Measurements from ENCODE around the gene TCF19. TPM values are rescaled to one million over a fixed set of nuclear protein-coding genes. Genes with fewer than 3 reads are reported as not detected.
A peak's percentile ranks its signal among the peaks of the same experiment; 100 is the strongest.

Gene TCF19
- total RNA-seq, 2 donors from 2014 or later, result 63.8 to 82.7 TPM

GRCh38 chr6:31121131-31121790, 37.1 kb upstream of the TCF19 start:
- DNase-seq (no peak), ATAC-seq (replicated peaks in 1 of 2) (no peak)
- Mint-ChIP-seq H3K4me1 (ENCODE audit: low read depth) (no peaks in the 10 kb centered on the region), H3K36me3 (ENCODE audit: insufficient read depth in 2 of 2) (no peaks in the 10 kb centered on the region), H3K27me3 (ENCODE audit: low read depth) (no peaks in the 10 kb centered on the region), H3K4me3 (no peak overlapping the region), H3K27ac (no peak overlapping the region), H3K9me3 (no peaks in the 10 kb centered on the region)

GRCh38 chr6:31122791-31123706, 35.3 kb upstream of the TCF19 start:
- Mint-ChIP-seq H3K27ac (no peak overlapping the region), H3K36me3 (ENCODE audit: insufficient read depth in 2 of 2) (no peaks in the 10 kb centered on the region), H3K4me1 (ENCODE audit: low read depth) (peaks cover 3% of the 10 kb centered on the region), H3K27me3 (ENCODE audit: low read depth) (peaks cover 2% of the 10 kb centered on the region), H3K4me3 (no peak overlapping the region), H3K9me3 (no peaks in the 10 kb centered on the region)
- no peak for DNase-seq
- ATAC-seq (replicated peaks in 1 of 2), result no peak

GRCh38 chr6:31125162-31125561, 33.2 kb upstream of the TCF19 start:
- H3K36me3 Mint-ChIP-seq (ENCODE audit: insufficient read depth in 2 of 2), result no peaks in the 10 kb centered on the region
- DNase-seq, result no peak

GRCh38 chr6:31125586-31126363, 32.6 kb upstream of the TCF19 start:
- H3K4me3 Mint-ChIP-seq, result no peak overlapping the region
- peaks cover 6% of the 10 kb centered on the region for H3K27me3 Mint-ChIP-seq (ENCODE audit: low read depth)
- ATAC-seq (replicated peaks in 1 of 2) (no peak), DNase-seq (no peak)
- peaks cover 7% of the 10 kb centered on the region for H3K4me1 Mint-ChIP-seq (ENCODE audit: low read depth)
- no peaks in the 10 kb centered on the region for H3K36me3 Mint-ChIP-seq (ENCODE audit: insufficient read depth in 2 of 2)
- no peak overlapping the region for H3K27ac Mint-ChIP-seq
- H3K9me3 Mint-ChIP-seq, result no peaks in the 10 kb centered on the region

More at GRCh38 chr6:31125162-31125561, 33.2 kb upstream of the TCF19 start:
- peaks cover 7% of the 10 kb centered on the region for H3K4me1 Mint-ChIP-seq (ENCODE audit: low read depth)
- no peak for ATAC-seq (replicated peaks in 1 of 2)
- H3K4me3 Mint-ChIP-seq, result no peak overlapping the region
- H3K27ac Mint-ChIP-seq, result no peak overlapping the region
- H3K27me3 Mint-ChIP-seq (ENCODE audit: low read depth), result peaks cover 6% of the 10 kb centered on the region
- H3K9me3 Mint-ChIP-seq, result no peaks in the 10 kb centered on the region

GRCh38 chr6:31126396-31127175, 31.8 kb upstream of the TCF19 start:
- no peak overlapping the region for H3K4me3 Mint-ChIP-seq
- no peak overlapping the region for H3K27ac Mint-ChIP-seq
- peaks cover 6% of the 10 kb centered on the region for H3K27me3 Mint-ChIP-seq (ENCODE audit: low read depth)
- no peaks in the 10 kb centered on the region for H3K36me3 Mint-ChIP-seq (ENCODE audit: insufficient read depth in 2 of 2)
- no peaks in the 10 kb centered on the region for H3K9me3 Mint-ChIP-seq
- DNase-seq (no peak), ATAC-seq (replicated peaks in 1 of 2) (no peak)
- H3K4me1 Mint-ChIP-seq (ENCODE audit: low read depth), result peaks cover 7% of the 10 kb centered on the region

- H3K9me3 Mint-ChIP-seq, result no peaks in the 10 kb centered on the region
Measured at GRCh38 chr6:31128093-31128676, 30.2 kb upstream of the TCF19 start.

GRCh38 chr6:31129130-31129529, 29.3 kb upstream of the TCF19 start:
- H3K4me1 Mint-ChIP-seq (ENCODE audit: low read depth), result peaks cover 7% of the 10 kb centered on the region
- H3K4me3 Mint-ChIP-seq, result no peak overlapping the region
- H3K27ac Mint-ChIP-seq, result no peak overlapping the region
- H3K36me3 Mint-ChIP-seq (ENCODE audit: insufficient read depth in 2 of 2), result no peaks in the 10 kb centered on the region
- DNase-seq, result no peak
- no peak for ATAC-seq (replicated peaks in 1 of 2)
- H3K27me3 Mint-ChIP-seq (ENCODE audit: low read depth), result peaks cover 6% of the 10 kb centered on the region
- no peaks in the 10 kb centered on the region for H3K9me3 Mint-ChIP-seq

More at GRCh38 chr6:31128093-31128676, 30.2 kb upstream of the TCF19 start:
- Mint-ChIP-seq H3K27me3 (ENCODE audit: low read depth) (peaks cover 6% of the 10 kb centered on the region), H3K27ac (no peak overlapping the region), H3K4me1 (ENCODE audit: low read depth) (peaks cover 7% of the 10 kb centered on the region), H3K4me3 (no peak overlapping the region), H3K36me3 (ENCODE audit: insufficient read depth in 2 of 2) (no peaks in the 10 kb centered on the region)
- ATAC-seq (replicated peaks in 1 of 2) (peak; percentile 58 to 70), DNase-seq (peak; percentile 77)

- Mint-ChIP-seq H3K9me3 (no peaks in the 10 kb centered on the region), H3K36me3 (ENCODE audit: insufficient read depth in 2 of 2) (no peaks in the 10 kb centered on the region), H3K4me3 (no peak overlapping the region), H3K27me3 (ENCODE audit: low read depth) (peaks cover 6% of the 10 kb centered on the region), H3K4me1 (ENCODE audit: low read depth) (peaks cover 7% of the 10 kb centered on the region), H3K27ac (no peak overlapping the region)
- no peak for DNase-seq
- ATAC-seq (replicated peaks in 1 of 2), result no peak
Measured at GRCh38 chr6:31130751-31131150, 27.6 kb upstream of the TCF19 start.

GRCh38 chr6:31131595-31131994, 26.8 kb upstream of the TCF19 start:
- no peaks in the 10 kb centered on the region for H3K36me3 Mint-ChIP-seq (ENCODE audit: insufficient read depth in 2 of 2)
- no peak for ATAC-seq (replicated peaks in 1 of 2)
- no peaks in the 10 kb centered on the region for H3K9me3 Mint-ChIP-seq
- H3K27me3 Mint-ChIP-seq (ENCODE audit: low read depth), result peaks cover 6% of the 10 kb centered on the region
- H3K4me3 Mint-ChIP-seq, result no peak overlapping the region
- DNase-seq, result no peak
- H3K27ac Mint-ChIP-seq, result no peak overlapping the region
- peaks cover 7% of the 10 kb centered on the region for H3K4me1 Mint-ChIP-seq (ENCODE audit: low read depth)

- Mint-ChIP-seq H3K27me3 (ENCODE audit: low read depth) (peaks cover 6% of the 10 kb centered on the region), H3K4me3 (no peak overlapping the region), H3K9me3 (no peaks in the 10 kb centered on the region), H3K27ac (no peak overlapping the region), H3K36me3 (ENCODE audit: insufficient read depth in 2 of 2) (no peaks in the 10 kb centered on the region), H3K4me1 (ENCODE audit: low read depth) (peaks cover 12% of the 10 kb centered on the region)
- DNase-seq (no peak), ATAC-seq (replicated peaks in 1 of 2) (no peak)
Measured at GRCh38 chr6:31132806-31133205, 25.6 kb upstream of the TCF19 start.

- Mint-ChIP-seq H3K36me3 (ENCODE audit: insufficient read depth in 2 of 2) (no peaks in the 10 kb centered on the region), H3K4me1 (ENCODE audit: low read depth) (peaks cover 7% of the 10 kb centered on the region), H3K27ac (no peak overlapping the region), H3K9me3 (no peaks in the 10 kb centered on the region), H3K27me3 (ENCODE audit: low read depth) (no peaks in the 10 kb centered on the region), H3K4me3 (no peak overlapping the region)
- no peak for DNase-seq
- ATAC-seq (replicated peaks in 1 of 2), result no peak
Measured at GRCh38 chr6:31135710-31136109, 22.7 kb upstream of the TCF19 start.

GRCh38 chr6:31138982-31139381, 19.4 kb upstream of the TCF19 start, which contains the start of gene PSORS1C2:
Gene PSORS1C2, minus strand, starts transcription at chr6:31139066. Its CDS starts 40 bp downstream, at chr6:31139026.
- no peaks in the 10 kb centered on the region for H3K27me3 Mint-ChIP-seq (ENCODE audit: low read depth)
- no peaks in the 10 kb centered on the region for H3K9me3 Mint-ChIP-seq
- H3K36me3 Mint-ChIP-seq (ENCODE audit: insufficient read depth in 2 of 2), result no peaks in the 10 kb centered on the region
- peak within 1 kb of the TSS; percentile 71 to 85 for H3K4me3 Mint-ChIP-seq
- H3K27ac Mint-ChIP-seq, result no peak within 1 kb of the TSS
- ATAC-seq (replicated peaks in 1 of 2), result no peak
- DNase-seq, result no peak
- peaks cover 7% of the 10 kb centered on the region for H3K4me1 Mint-ChIP-seq (ENCODE audit: low read depth)

All from activated T-cell treated with anti-CD3 and anti-CD28 coated beads, Interleukin-2, amount 50 U/mL, for 72 hours (primary cell).